ENCODE measurements around the gene SCARF2.

GRCh38 chr22:20395907-20396287 lies 41.7 kb downstream of the SCARF2 start:
- TF ChIP-seq, protein P1, sequence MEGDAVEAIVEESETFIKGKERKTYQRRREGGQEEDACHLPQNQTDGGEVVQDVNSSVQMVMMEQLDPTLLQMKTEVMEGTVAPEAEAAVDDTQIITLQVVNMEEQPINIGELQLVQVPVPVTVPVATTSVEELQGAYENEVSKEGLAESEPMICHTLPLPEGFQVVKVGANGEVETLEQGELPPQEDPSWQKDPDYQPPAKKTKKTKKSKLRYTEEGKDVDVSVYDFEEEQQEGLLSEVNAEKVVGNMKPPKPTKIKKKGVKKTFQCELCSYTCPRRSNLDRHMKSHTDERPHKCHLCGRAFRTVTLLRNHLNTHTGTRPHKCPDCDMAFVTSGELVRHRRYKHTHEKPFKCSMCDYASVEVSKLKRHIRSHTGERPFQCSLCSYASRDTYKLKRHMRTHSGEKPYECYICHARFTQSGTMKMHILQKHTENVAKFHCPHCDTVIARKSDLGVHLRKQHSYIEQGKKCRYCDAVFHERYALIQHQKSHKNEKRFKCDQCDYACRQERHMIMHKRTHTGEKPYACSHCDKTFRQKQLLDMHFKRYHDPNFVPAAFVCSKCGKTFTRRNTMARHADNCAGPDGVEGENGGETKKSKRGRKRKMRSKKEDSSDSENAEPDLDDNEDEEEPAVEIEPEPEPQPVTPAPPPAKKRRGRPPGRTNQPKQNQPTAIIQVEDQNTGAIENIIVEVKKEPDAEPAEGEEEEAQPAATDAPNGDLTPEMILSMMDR (IDR thresholded peaks at IDR 0.05): no peak
- TF ChIP-seq, protein P2, sequence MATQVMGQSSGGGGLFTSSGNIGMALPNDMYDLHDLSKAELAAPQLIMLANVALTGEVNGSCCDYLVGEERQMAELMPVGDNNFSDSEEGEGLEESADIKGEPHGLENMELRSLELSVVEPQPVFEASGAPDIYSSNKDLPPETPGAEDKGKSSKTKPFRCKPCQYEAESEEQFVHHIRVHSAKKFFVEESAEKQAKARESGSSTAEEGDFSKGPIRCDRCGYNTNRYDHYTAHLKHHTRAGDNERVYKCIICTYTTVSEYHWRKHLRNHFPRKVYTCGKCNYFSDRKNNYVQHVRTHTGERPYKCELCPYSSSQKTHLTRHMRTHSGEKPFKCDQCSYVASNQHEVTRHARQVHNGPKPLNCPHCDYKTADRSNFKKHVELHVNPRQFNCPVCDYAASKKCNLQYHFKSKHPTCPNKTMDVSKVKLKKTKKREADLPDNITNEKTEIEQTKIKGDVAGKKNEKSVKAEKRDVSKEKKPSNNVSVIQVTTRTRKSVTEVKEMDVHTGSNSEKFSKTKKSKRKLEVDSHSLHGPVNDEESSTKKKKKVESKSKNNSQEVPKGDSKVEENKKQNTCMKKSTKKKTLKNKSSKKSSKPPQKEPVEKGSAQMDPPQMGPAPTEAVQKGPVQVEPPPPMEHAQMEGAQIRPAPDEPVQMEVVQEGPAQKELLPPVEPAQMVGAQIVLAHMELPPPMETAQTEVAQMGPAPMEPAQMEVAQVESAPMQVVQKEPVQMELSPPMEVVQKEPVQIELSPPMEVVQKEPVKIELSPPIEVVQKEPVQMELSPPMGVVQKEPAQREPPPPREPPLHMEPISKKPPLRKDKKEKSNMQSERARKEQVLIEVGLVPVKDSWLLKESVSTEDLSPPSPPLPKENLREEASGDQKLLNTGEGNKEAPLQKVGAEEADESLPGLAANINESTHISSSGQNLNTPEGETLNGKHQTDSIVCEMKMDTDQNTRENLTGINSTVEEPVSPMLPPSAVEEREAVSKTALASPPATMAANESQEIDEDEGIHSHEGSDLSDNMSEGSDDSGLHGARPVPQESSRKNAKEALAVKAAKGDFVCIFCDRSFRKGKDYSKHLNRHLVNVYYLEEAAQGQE (IDR thresholded peaks at IDR 0.05): no peak
- TF ChIP-seq POLR2A (IDR thresholded peaks at IDR 0.05; ENCODE audit: low read length): no peak
- TF ChIP-seq ATOH8 (CRISPR knock-in tag; IDR thresholded peaks at IDR 0.05; ENCODE audit: low read depth): no peak
- TF ChIP-seq MAFK (IDR thresholded peaks at IDR 0.05; ENCODE audit: partially characterized antibody): no peak
- TF ChIP-seq, protein P3, sequence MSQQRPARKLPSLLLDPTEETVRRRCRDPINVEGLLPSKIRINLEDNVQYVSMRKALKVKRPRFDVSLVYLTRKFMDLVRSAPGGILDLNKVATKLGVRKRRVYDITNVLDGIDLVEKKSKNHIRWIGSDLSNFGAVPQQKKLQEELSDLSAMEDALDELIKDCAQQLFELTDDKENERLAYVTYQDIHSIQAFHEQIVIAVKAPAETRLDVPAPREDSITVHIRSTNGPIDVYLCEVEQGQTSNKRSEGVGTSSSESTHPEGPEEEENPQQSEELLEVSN (IDR thresholded peaks at IDR 0.05; ENCODE audit: borderline replicate concordance, low read depth): no peak
- no peak for TF ChIP-seq RCOR1 (IDR thresholded peaks at IDR 0.05; ENCODE audit: low read depth, low read length)
- no peak for TF ChIP-seq CHD2 (IDR thresholded peaks at IDR 0.05; ENCODE audit: low read length, partially characterized antibody)
- TF ChIP-seq TP53 (CRISPR knock-in tag; IDR thresholded peaks at IDR 0.05): no peak
